A549 treated with DMSO at 1 μM for 4 hours (cell line): ENCODE results near the gene FBXO30. TPM values are rescaled to one million over a fixed set of nuclear protein-coding genes. Genes with fewer than 3 reads are reported as not detected.

Source experiments
- total RNA-seq: library from RNA; stranded (reverse); fragments of 200-300 nt; extraction: Qiagen RNA extraction; gene quantifications from 5 replicates; pipeline ENCODE4 v1.2.3, GENCODE V29; 2022; ENCODE audit warnings: low read depth

FBXO30 gene
- total RNA-seq: 6.3 to 8.5 TPM (median 7.5 TPM) in 5 replicates

GRCh38 chr6:145814501-145815308, at the start of gene FBXO30:
FBXO30 (minus strand) TSS chr6:145814795; CDS start chr6:145806405, 8,390 bp downstream.

Other genes starting within 250 kb of the FBXO30 start
- gene EPM2A, start 79.3 kb downstream of the FBXO30 start, total RNA-seq: 2.5 to 4.7 TPM (median 3.0 TPM) in 5 replicates
- 2.9 to 4.5 TPM (median 4.1 TPM) in 5 replicates for gene SHPRH, start 149.6 kb upstream of the FBXO30 start, total RNA-seq
- 0.02 to 0.04 TPM (median 0.03 TPM) in 4 of 5 replicates, not detected in the other for gene GRM1, start 214.3 kb upstream of the FBXO30 start, total RNA-seq